MM.1S (cell line): ENCODE results near the gene CABLES2.

Experiments
- EZH2phosphoT487 ChIP-seq: fragments of 300-600 bp; sonication (generic); IDR thresholded peaks from 2 replicates; pipeline ENCODE4 v1.6.1; 2018; ENCODE audit warnings: antibody characterized with exemption, low read length
- TF ChIP-seq, protein P1 (sequence below): fragments of 300-600 bp; sonication (generic); IDR thresholded peaks from 2 replicates; pipeline ENCODE4 v1.5.1; 2016; ENCODE audit warnings: antibody characterized with exemption, low read length, mixed read lengths

DNA sequence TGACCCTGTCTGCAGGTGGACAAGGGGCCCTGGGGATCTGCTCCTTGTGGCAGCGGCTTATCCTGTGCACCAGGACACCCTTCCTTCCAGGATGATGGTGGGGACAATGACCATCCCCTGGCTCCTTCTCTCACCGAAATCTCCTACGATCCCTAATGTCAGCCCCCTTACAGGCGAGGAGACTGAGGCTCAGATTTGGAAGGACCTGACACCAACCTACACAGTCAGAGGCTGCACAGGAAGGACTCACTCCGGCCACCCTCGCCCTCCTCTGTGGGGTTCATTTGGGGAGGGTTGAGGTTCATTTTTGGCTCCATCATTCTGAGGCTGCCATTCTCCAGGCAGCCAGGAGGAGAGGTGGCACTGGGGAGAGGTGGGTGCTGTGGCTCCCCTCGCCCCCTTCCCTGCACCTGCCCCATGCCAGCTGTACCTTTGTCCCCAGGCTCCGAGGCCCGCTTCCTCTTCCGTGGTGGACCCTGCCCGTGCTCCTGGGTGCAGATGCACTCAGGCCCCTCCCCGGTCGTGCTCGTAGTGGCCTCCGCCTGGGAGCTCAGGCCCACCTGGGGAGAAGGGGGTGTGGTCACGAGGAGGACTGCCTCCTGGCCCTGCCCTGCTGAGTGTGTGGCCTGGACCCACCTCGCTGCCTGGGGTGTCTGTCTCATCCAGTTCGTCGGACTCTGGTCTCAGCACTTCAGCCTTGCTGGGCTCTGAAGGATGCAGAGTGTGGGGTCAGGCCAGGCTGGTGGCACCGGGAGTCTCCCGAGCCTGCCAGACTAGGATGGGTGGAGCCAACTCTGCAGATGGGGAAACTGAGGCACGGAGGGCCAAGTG, 5.3 kb upstream of the CABLES2 start:
- TF ChIP-seq, protein P1, sequence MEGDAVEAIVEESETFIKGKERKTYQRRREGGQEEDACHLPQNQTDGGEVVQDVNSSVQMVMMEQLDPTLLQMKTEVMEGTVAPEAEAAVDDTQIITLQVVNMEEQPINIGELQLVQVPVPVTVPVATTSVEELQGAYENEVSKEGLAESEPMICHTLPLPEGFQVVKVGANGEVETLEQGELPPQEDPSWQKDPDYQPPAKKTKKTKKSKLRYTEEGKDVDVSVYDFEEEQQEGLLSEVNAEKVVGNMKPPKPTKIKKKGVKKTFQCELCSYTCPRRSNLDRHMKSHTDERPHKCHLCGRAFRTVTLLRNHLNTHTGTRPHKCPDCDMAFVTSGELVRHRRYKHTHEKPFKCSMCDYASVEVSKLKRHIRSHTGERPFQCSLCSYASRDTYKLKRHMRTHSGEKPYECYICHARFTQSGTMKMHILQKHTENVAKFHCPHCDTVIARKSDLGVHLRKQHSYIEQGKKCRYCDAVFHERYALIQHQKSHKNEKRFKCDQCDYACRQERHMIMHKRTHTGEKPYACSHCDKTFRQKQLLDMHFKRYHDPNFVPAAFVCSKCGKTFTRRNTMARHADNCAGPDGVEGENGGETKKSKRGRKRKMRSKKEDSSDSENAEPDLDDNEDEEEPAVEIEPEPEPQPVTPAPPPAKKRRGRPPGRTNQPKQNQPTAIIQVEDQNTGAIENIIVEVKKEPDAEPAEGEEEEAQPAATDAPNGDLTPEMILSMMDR = no peak
- no peak for TF ChIP-seq EZH2phosphoT487
